COR-L47 (cell line): ENCODE results near the gene SRRM4.
"Not testable (repeated sequence)": the region's sequence is repeated elsewhere in the genome, so short reads cannot be mapped to it uniquely, and the experiment has no call there.

ENCODE experiments used
- DNase-seq: peaks from one replicate; lab custom pipeline; 2025; lab: John Stamatoyannopoulos, UW

SRRM4 gene, protein sequence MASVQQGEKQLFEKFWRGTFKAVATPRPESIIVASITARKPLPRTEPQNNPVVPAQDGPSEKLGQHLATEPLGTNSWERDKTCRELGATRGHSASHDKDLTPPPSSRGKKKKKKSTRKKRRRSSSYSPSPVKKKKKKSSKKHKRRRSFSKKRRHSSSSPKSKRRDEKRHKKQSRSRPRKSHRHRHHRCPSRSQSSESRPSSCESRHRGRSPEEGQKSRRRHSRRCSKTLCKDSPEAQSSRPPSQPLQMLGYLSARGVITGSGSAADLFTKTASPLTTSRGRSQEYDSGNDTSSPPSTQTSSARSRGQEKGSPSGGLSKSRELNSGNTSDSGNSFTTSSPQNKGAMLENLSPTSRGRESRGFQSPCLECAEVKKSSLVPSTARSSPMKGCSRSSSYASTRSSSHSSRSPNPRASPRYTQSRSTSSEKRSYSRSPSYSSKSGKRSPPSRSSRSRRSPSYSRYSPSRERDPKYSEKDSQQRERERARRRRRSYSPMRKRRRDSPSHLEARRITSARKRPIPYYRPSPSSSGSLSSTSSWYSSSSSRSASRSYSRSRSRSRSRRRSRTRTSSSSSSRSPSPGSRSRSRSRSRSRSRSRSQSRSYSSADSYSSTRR

DNA sequence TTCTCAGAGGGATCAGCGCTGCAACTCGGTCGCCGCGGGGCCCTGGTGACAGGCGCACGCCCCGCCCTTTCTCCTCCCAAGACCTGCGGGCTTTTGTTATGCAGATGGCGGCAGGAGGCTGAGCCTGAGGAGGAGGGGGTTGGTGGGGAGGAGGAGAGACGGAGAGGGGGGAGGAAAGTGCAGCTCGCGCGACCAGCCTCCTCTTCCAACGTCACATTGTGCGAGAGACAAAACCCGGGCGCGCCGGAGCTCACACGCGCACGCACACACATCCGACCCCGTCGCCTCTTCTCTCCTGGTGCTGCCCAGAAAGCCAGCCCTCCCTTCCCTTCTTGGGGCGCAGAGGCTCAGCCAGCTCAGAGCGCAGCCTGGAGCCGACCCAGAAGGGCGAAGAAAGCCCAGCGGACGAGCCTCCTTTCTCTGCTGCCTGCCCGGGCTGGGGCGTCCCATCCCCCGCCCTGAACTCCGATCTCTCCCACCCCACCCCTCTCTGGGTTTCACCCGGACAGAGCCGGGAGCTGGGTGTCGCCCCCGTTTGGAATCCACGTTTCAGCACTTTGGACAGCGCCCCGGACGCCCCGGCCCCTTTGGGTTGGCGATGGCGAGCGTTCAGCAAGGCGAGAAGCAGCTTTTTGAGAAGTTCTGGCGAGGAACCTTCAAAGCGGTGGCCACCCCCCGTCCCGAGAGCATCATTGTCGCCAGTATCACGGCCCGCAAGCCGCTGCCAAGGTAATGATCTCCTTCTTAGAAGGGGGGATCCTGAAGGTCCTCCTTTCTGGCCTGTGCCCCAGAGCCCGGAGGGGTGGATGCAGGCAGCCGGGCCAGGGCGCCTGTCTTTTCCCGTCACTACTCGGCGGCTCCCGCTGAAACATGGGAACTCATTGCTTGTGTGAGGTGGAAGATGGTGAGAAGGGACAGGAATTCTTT, at the start of gene SRRM4:
SRRM4 (plus strand) TSS at position 257 of the 927 bp plus-strand sequence; CDS start at position 599, 342 bp downstream.
- peak; percentile 50 for DNase-seq

DNA sequence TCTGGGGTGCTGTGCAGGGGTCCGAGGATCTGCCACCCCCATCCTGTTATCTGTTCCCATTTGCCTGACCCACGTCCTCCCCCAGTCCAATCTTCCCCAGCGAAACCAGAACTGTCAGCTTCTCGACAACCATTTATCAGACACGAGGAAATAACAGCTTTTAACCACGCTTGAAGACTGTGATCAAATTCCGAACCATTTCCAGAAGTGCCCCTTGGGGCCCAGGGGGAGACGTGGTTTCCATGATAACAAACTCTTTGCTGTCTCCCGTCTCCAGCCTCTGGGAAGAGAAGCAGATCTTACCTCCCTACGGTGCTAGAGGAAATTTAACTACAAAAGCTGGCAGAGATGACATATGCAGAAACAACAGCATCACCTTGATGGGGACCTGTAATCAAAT, 35.1 kb upstream of the SRRM4 start:
- no peak for DNase-seq

DNA sequence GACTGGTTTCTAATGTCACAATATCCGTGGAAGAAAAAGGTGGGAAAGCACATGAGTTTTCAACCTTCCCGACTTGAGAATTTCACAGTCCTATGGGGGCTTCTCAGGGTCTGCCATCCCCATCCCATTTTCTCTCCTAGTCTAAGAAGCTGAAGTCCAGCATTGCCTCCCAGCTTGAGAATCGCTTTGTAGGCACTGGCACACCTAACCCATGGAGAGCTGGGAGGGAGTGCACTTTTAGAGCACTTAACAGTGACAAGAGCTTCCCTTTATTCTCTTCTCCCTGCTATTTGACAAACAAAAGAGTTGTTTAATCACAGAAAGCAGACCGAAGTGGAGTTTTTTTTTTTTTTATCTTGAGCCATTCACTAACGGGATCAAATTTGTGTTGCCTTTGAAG, 22.8 kb upstream of the SRRM4 start:
- DNase-seq, result no peak

DNA sequence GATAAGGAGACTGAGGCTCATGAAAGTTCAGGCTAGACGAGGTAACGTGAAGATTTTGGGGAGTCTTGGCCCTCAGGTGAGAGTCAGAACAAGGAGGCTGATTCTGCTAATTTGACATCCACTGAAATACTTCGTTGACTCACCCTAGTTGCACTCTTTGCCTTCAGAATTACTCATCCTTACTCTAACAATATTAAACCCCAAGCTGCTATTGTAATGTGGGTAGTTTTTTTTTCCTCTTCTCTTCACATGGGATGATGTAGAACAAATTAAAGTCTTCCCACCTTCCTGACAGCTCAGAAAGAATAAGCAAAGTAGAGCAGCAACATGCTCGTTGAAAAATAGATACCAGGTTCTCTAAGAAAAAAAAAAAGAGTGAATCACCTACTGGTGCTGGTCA, 22.0 kb upstream of the SRRM4 start:
- no peak for DNase-seq

DNA sequence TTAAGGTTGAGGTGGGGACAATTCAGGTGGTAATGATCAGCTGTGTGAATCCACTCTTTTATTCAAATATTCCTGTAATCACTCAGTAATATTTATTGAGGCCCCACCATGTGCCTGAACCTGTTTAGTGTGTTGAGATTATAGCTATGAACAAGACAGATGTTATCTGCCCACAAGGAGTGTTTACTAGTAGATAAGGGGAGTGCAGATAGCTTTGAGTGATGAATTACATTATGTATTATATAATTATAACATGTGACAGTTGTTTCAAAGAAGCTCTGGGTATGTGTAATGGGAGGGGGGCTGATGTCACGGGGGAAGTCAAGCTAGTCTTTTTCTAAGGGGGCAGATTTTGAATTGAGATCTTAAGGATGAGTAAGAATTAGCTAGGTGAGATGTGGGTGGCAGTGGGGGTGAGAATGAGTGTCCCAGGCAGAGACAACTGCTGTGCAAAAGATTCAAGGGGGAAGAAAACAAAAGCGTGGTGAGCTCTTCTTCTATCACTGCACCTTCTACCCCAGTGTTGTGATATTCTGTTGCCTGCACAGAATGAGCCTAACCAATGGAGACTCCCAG, 21.3 kb upstream of the SRRM4 start:
- DNase-seq, result no peak

DNA sequence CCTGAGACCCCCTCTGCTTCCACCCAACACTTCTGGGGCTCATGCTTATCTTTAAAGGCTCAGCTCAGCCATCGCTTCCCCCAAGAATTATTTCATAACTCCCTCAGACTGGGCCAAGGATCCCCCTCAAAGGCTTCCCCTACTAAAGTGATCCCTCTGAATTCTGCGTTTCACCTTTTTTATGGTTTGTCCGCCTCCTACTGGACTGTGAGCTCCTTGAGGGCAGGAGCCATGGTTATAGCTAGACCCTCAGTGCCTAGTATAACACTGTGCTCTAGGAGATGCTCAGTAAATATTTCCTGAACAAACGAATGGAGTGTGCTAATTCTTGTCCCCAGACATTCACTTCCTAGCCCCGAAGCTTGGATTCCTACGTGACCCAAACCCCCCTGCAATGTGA, 20.5 kb upstream of the SRRM4 start:
- no peak for DNase-seq

DNA sequence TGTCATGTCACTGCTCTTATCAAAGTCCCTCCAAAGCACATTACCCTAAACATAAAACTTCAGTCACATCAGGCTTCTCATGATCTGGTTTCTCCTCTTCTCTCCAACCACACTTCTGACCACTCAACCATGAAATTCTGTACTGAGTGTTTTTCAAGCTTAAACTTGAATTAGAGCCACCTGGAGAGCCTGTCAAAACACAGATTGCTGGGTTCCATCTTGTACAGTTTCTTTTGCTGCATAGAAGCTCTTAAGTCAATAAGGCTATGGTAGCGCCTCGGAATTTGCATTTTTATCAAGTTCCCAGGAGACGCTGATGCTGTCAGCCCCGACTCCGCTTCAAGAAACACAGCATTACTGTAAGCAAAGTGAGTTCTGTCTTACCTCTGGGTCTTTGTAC, 16.4 kb upstream of the SRRM4 start:
- no peak for DNase-seq

DNA sequence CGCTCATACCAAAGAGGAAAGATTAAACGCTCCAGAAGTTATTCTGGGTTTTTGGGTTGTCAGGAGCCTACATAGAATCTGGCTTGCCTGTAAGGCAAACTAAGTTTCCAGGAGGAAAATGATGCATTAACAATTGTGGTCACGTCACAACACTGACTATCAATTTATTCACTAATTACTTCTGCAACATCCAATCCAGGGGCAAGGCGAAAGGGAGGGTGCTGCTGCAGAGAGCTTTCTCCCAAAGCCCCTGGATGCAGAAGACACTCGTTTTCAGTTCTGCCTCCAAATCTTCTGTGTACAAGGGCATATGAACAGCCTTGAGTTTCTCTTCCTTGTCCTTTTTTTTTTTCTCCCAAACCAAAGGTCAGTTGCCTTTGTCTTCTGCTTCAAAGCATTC, 10.5 kb upstream of the SRRM4 start:
- no peak for DNase-seq

DNA sequence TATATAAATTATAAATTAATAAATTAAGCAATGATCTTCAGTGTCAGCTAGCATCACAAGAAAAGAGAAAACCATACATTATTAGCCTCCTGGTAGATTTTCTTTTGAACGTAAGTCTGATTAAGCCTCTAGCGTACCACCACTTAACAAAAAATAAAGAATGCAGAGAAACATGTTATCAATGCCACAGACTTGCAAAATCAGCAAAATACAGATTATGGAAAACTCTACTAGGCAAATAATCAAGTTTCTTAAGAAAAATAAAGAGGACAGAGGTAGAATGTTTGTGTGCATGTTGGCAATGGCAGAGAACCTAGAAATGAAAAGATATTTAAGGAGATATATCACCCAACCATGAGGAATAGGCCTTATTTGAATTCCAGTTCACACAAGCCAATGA, 8.4 kb upstream of the SRRM4 start:
- DNase-seq, result no peak

DNA sequence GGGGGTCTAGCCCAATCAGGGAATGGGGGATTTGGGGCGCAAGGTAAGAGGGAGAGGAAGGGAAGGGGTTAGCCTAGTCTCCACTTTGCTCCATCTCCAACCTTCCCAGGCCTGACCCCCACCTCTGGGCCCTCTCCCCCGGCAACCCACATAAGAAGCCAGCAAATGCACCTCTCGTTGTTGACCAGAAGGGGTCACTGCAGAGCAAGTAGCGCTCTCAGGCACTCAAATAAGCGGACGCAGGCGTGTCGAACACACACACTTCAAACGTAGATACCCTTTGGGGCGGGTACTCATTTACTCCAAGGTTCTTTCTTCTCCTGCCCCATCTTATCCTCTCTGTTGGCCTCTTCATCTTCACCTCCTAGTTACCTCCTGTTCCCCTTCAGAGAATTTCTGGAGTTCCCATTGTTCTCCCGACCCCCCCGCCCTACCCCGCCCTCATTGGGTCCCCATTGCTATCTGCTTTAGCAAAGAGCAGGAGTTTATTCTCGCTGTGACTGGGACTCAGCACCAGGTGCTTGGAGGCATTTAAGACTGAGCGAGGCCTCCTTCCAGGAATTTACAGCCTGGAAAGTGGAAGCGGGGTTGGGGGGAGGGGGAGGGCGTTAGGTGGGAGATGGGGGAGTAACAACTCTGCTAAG, 1.5 kb upstream of the SRRM4 start:
- DNase-seq, result peak; percentile 50

DNA sequence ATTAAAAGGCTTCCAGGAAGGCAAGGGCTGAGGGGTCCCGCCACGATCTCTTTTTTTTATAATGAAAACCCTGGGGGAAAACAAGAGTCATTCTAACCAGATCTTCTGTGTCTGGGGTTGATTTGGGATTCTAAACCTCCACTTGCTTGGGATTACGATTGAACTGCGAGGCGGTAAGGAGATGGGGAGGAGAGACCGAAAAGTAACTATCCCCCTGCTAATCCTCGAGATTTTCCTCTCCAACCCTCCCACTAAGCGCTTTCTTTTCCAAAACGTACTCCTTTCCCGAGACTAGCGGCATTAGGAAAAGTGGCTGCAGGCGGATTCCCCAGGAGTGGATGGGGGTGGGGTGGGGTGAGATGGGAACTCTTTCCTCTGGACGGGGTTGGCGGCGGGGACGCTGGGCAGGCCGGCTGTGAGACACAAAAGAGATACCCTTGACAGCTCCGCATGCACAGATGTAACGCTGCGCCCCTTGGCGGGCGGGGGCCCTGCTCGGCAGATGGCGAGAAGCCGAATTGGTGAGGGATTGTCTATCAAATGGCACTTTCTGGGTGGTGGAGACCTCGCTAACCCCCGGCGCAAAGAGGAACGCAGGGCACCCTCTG, 830 bp upstream of the SRRM4 start:
- no peak for DNase-seq

DNA sequence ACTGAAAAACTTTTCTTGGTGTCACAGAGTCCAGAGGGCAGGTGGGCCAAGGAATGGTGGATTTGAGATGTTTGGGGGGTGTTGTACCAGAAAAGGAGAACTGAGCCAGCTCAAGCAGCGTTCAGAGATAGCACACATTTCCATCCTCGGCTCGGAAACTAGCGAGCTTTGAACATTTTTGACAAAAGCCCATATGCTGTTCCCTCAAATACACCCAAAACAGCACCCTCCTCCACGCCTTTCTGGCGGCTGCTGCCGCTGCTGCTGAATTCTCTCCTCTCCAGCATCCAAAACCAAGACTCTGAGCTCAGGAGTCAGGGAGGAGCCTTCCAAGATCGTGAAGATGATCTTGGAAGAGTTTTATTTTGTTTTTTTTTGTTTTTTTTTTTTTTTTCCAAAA, 961 bp downstream of the SRRM4 start:
- DNase-seq, result no peak

DNA sequence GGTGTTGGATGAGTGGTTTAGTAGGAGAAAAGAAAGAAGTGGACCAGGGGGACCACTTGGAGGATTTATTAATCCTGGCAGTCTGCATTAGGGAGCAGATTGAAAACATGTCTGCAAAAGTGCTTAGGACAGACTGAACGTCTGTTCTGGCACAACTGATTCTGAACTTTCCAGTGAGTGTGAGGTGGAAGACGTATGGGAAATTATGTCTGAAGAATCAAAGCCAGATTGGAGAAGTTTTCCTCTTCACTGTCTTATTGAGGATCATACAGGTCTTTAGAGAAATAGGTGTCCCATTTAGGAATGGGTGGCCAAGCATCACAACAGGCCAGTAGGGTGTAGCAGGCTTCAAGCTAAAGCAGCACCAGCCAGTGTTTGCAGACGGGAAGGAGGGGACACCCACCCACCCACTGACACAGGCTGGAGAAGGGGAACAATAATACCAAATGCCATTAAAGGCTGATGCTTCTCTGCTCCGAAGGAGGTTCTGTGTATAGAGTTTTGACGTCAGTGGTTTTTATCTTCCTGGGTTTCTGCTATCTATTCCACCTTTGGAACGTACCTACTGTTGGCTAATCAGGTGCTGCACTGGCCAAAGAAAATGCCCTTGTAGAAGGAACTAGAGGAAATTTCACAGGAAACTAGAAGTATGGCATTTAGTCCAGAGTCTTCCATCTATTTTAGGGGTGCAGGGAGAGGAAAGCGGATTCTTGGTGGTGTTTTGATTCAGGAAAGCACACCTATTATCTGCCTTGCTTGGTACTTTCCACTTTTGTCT, 1.8 kb downstream of the SRRM4 start:
- DNase-seq, result no peak

DNA sequence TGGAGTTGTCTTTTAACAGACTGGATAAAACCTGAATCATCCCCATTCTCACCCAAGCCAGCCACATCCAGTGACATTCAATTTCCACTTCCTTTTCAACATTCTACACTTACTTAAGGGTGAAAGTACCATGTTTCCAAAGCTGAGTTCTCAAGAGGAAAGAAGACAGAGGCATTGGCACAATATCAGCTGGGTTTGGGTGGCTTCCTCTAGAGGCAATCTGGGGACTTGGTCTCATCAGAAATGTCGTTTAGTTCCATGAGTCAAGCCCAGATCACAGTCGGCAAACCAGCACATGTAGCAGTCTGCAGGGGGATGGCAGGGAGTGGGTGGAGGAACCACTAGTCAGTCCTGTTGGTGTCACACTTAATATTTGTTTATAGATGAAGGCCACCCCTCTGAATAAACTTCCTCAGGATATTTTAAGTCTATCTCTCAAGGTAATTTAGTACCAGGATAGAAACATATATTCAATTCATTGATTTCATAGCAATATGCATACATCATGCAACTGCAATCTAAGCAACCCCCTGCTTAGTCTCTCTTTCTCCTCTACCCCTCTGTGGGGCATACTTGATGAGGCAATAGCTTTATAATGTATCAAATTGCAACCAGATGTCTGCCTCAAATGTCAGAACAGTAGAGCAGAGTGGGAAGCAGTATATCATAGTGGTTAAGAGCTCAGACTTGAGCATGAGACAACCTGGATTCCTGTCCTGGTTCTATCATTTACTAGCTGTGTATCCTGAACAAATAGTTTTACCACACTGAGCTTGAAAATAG, 3.0 kb downstream of the SRRM4 start:
- no peak for DNase-seq

DNA sequence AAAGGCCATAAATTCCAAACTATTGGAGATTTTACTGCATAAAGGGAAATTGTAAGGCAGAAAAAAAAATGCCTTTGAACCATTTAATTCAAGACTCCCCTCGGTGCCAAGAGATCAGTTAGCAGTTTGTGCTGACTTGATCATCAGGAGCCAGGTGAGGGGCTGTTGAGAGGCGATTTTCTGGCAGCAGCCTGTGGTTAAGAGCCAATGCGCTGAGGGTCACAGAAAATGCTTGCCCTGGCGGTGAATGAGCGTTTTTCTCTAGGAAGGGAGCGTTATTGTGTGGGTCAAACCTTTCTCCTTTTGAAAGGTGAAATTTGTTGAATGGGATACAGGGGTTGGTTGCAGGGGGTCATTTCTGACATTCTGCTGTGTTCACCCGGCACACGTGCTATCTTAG, 4.7 kb downstream of the SRRM4 start:
- DNase-seq, result no peak

DNA sequence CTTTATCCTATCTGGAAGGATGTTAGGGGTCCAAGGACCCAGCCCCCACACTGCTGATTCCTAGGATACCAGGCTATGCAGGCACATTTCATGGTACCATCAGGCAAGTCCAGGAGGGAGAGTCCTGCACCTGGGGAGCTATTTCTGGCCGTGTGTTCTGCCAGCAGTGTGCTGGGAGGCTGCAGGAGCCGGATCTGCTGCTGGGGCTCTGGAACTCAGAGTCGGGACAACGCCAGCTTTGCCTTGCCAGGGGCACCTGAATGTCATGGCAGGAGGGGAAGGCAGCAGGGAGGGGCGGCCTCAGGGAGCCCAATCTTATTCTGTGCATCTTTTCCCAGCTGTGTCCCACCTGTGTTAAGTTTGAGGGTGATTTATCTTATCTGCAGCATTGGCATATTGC, 17.8 kb downstream of the SRRM4 start:
- DNase-seq, result no peak

DNA sequence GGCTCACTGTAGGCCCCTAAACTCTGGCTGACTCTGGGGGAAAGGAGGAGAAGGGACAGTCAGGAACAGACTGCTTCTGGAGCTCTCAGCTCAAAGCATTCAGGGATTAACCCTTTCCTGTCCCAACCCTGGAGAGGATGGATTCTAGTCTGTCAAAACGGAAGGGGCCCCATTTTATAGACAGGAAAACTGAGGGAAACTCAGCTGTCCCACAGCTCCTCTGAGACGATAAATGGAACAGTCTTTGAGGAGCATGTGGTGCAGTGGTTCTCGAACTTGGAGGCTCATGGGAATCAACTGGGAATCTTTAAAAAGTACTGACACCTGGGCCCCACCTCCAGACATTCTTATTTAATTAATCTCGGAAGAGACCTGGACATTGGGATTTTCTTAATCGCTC, 23.7 kb downstream of the SRRM4 start:
- no peak for DNase-seq

DNA sequence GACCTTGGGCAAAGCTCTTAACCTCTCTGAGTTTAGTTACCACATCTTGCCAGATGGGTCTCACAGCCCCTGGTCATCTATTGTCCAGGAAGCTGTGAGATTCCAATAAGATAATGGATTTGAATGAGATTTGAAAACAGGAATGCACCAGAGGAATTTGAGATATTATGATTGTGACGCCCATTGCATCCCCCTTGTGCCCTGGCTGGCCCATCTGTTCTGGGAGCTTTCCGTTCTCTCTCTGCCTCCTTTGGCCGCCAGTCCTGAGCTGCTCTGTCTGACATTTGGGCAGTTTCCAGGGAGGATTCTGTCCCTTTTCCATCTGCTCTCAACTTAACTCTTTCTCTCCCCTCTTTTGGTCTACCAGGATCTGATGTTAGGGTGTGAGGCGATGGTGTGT, 24.6 kb downstream of the SRRM4 start:
- no peak for DNase-seq

DNA sequence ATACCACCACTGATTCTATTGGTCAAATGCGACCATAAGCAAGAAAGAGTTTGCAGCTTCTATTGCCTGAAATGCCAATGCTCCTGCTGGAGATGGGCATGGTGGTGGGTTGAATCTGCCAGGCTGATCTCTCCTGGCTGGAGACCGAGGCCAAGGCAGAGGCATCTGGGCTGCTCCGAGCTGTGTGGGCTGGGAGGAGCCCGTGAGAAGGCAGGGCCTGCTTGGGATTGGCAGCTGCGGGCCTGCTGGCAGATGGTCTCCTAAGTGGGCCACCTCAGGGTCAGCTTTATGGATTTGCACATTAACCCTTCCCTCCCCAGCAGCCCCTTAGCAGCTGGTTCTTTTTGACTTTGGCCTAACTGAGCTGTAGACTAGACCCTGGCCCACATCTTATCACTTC, 25.4 kb downstream of the SRRM4 start:
- no peak for DNase-seq

DNA sequence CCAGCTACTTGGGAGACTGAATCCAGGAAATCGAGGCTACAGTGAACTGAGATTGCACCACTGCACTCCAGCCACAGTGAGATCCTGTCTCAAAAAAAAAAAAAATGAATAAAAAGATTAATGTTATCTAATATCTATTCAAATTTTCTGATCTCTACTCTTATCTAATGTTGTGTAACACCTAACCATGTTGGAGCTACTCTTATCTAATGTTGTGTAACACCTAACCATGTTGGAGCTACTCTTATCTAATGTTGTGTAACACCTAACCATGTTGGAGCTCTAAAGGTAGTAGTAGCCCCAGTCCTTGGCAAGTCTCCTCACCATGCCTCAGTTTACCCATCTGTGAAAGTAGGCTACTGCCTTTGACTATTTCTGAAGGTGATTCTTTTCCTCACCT, 26.9 kb downstream of the SRRM4 start:
- DNase-seq, result not testable (repeated sequence)
